MM.1S (cell line): ENCODE results near the gene ANKS1B.

Experiments
- DNase-seq: peaks from one replicate; pipeline ENCODE4 v3.0.0-alpha.2; 2015
- H2AFZ ChIP-seq: fragments of 300-600 bp; sonication (generic); 2 replicates; pipeline ENCODE4 v1.6.0; 2016; ENCODE audit warnings: antibody characterized with exemption, low read length
- H3F3A ChIP-seq: fragments of 300-600 bp; sonication (generic); 2 replicates; pipeline ENCODE4 v1.6.1; 2016; ENCODE audit warnings: mild to moderate bottlenecking, antibody characterized with exemption, low read length, moderate library complexity, mixed read lengths; ENCODE audit not compliant: insufficient read depth
- H3K27ac ChIP-seq: fragments of 300-600 bp; sonication (generic); 2 replicates; pipeline ENCODE4 v1.5.1; 2016; ENCODE audit warnings: mild to moderate bottlenecking, low read length
- H3K27me3 ChIP-seq: fragments of 300-600 bp; sonication (generic); replicated peaks from 2 replicates; pipeline ENCODE4 v1.6.0; 2016; ENCODE audit warnings: low read length; ENCODE audit not compliant: insufficient read depth
- H3K36me3 ChIP-seq: fragments of 300-600 bp; sonication (generic); replicated peaks from 2 replicates; pipeline ENCODE4 v1.6.1; 2016; ENCODE audit warnings: mild to moderate bottlenecking, low read length, mixed read lengths; ENCODE audit not compliant: insufficient read depth
- H3K4me1 ChIP-seq: fragments of 300-600 bp; sonication (generic); 2 replicates; pipeline ENCODE4 v1.6.1; 2016; ENCODE audit warnings: low read length, mixed read lengths
- H3K4me2 ChIP-seq: fragments of 300-600 bp; sonication (generic); 2 replicates; pipeline ENCODE4 v1.6.0; 2016; ENCODE audit warnings: low read depth, low read length
- H3K4me3 ChIP-seq: fragments of 300-600 bp; sonication (generic); 2 replicates; pipeline ENCODE4 v1.5.1; 2016; ENCODE audit warnings: low read length, mixed read lengths
- H3K79me2 ChIP-seq: fragments of 300-600 bp; sonication (generic); 2 replicates; pipeline ENCODE4 v1.6.1; 2016; ENCODE audit warnings: mixed run types, low read length, mixed read lengths
- H3K9ac ChIP-seq: fragments of 300-600 bp; sonication (generic); 2 replicates; pipeline ENCODE4 v1.6.1; 2016; ENCODE audit warnings: low read length, mixed read lengths
- H3K9me2 ChIP-seq: fragments of 300-600 bp; sonication (generic); replicated peaks from 2 replicates; pipeline ENCODE4 v1.6.1; 2016; ENCODE audit warnings: mild to moderate bottlenecking, low read length, mixed read lengths; ENCODE audit not compliant: insufficient read depth
- H3K9me3 ChIP-seq: fragments of 300-600 bp; sonication (generic); replicated peaks from 2 replicates; pipeline ENCODE4 v1.6.1; 2016; ENCODE audit warnings: mild to moderate bottlenecking, low read length, mixed read lengths; ENCODE audit not compliant: insufficient read depth
- H4K20me1 ChIP-seq: fragments of 300-600 bp; sonication (generic); 2 replicates; pipeline ENCODE4 v1.6.1; 2016; ENCODE audit warnings: mild to moderate bottlenecking, low read length, moderate library complexity, mixed read lengths; ENCODE audit not compliant: insufficient read depth
- EZH2 ChIP-seq: fragments of 300-600 bp; sonication (generic); optimal IDR thresholded peaks from 2 replicates; pipeline ENCODE3; 2017; ENCODE audit warnings: low read depth, mild to moderate bottlenecking, antibody characterized with exemption, low read length, mixed read lengths
- EZH2phosphoT487 ChIP-seq: fragments of 300-600 bp; sonication (generic); IDR thresholded peaks from 2 replicates; pipeline ENCODE4 v1.6.1; 2018; ENCODE audit warnings: antibody characterized with exemption, low read length
- TF ChIP-seq, protein P1 (sequence below): fragments of 300-600 bp; sonication (generic); IDR thresholded peaks from 2 replicates; pipeline ENCODE4 v1.5.1; 2016; ENCODE audit warnings: antibody characterized with exemption, low read length, mixed read lengths

ANKS1B gene

DNA sequence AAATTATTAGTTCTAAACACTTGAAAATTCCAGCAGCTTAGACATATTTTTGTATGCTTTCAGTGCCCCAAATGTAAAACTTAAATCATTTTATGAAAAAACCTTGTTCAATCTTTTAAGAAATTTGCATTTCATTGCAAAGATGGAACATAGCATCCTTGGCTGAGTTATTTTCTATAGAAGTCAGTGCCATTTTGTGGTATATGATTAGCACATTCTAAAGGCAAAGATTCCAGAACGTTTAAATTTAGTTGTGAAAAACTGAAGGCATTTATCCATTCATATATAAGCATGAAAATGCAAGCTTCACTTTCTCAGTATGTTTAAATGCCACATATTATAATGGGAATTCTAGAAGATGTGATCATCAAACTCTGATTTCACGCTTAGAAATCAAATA is 1007.5 kb downstream of the ANKS1B start:
- no peak overlapping the region for H3K4me2 ChIP-seq
- peaks cover 3% of the 10 kb centered on the region for H3F3A ChIP-seq
- H2AFZ ChIP-seq: no peak overlapping the region
- no peak for DNase-seq
- H3K9me2 ChIP-seq: no peaks in the 10 kb centered on the region
- peaks cover 35% of the 10 kb centered on the region for H3K4me1 ChIP-seq
- H3K4me3 ChIP-seq: no peak overlapping the region
- H3K9me3 ChIP-seq: no peaks in the 10 kb centered on the region
- H4K20me1 ChIP-seq: no peaks in the 10 kb centered on the region
- no peaks in the 10 kb centered on the region for H3K36me3 ChIP-seq
- H3K27me3 ChIP-seq: no peaks in the 10 kb centered on the region
- TF ChIP-seq, protein P1, sequence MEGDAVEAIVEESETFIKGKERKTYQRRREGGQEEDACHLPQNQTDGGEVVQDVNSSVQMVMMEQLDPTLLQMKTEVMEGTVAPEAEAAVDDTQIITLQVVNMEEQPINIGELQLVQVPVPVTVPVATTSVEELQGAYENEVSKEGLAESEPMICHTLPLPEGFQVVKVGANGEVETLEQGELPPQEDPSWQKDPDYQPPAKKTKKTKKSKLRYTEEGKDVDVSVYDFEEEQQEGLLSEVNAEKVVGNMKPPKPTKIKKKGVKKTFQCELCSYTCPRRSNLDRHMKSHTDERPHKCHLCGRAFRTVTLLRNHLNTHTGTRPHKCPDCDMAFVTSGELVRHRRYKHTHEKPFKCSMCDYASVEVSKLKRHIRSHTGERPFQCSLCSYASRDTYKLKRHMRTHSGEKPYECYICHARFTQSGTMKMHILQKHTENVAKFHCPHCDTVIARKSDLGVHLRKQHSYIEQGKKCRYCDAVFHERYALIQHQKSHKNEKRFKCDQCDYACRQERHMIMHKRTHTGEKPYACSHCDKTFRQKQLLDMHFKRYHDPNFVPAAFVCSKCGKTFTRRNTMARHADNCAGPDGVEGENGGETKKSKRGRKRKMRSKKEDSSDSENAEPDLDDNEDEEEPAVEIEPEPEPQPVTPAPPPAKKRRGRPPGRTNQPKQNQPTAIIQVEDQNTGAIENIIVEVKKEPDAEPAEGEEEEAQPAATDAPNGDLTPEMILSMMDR: no peak
- no peak for TF ChIP-seq EZH2phosphoT487
- no peak for TF ChIP-seq EZH2
- H3K79me2 ChIP-seq: no peaks in the 10 kb centered on the region
- H3K27ac ChIP-seq: no peak overlapping the region
- H3K9ac ChIP-seq: no peak overlapping the region

DNA sequence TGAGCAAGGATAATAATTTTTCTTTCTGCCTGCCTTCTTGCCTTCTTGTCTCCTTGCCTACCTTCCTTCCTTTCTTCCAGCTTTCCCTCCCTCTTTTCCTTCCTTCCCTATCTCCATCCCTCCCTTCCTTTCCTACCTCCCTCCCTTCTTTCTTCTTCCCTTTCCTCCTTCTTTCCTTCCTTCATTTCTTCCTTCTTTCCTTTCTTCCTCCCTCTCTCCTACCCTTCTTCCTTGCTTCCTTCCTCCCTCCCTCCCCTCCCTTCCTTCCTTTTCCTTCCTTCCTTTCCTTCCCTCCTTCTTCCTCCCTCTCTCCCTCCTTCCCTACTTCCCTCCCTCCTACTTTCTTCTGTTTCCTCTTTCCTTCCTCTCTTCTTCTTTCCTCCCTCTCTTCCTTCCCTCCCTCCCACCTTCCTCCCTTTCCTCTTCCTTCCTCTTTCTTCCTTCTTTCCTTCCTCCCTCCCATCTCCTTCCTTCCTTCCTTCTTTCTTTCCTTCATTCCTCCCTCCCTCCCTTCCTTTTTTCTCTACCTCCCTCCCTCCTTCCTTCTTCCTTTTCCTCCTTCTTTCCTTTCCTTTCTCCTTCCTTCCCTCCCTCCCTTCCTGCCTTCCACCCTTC is 1009.9 kb downstream of the ANKS1B start:
- Histone ChIP-seq H3K9me2 (no peaks in the 10 kb centered on the region), H3K4me2 (peak overlapping the region; percentile 13; the same call in 1 of the 2 replicates), H3K27ac (no peak overlapping the region), H4K20me1 (no peaks in the 10 kb centered on the region), H3K27me3 (no peaks in the 10 kb centered on the region), H3K4me1 (peaks cover 27% of the 10 kb centered on the region), H2AFZ (peak overlapping the region; percentile 20; the same call in 1 of the 2 replicates), H3F3A (peaks cover 3% of the 10 kb centered on the region), H3K79me2 (no peaks in the 10 kb centered on the region), H3K36me3 (no peaks in the 10 kb centered on the region), H3K9ac (no peak overlapping the region), H3K9me3 (no peaks in the 10 kb centered on the region), H3K4me3 (no peak overlapping the region)
- TF ChIP-seq EZH2phosphoT487 (no peak), EZH2 (no peak)
- TF ChIP-seq, protein P1: no peak
- DNase-seq: no peak

DNA sequence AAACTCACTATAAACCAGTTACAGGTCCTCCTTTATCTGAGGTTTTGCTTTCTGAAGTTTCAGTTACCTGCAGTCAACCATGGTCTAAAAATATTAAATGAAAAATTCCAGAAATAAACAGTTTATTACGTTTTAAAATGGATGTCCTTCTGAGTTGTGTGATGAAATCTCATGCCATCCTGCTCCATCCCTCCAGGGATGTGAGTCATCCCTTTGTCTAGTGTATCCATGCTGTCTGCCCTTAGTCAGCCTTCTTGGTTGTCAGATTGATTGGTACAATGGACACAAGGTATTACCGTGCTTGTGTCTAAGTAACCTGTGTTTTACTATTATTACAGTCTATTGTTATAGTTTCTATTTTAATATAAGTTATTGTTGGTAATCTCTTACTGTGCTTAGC is 1011.3 kb downstream of the ANKS1B start:
- H3K4me1 ChIP-seq: peaks cover 27% of the 10 kb centered on the region
- no peak overlapping the region for H2AFZ ChIP-seq
- no peaks in the 10 kb centered on the region for H4K20me1 ChIP-seq
- H3K9me3 ChIP-seq: no peaks in the 10 kb centered on the region
- no peak overlapping the region for H3K27ac ChIP-seq
- peak overlapping the region; percentile 23; the same call in 1 of the 2 replicates for H3K4me2 ChIP-seq
- no peak overlapping the region for H3K4me3 ChIP-seq
- no peaks in the 10 kb centered on the region for H3K79me2 ChIP-seq
- no peaks in the 10 kb centered on the region for H3K36me3 ChIP-seq
- TF ChIP-seq EZH2phosphoT487 (no peak), EZH2 (no peak)
- TF ChIP-seq, protein P1: no peak
- H3K9me2 ChIP-seq: no peaks in the 10 kb centered on the region
- no peaks in the 10 kb centered on the region for H3K27me3 ChIP-seq
- peaks cover 3% of the 10 kb centered on the region for H3F3A ChIP-seq
- no peak overlapping the region for H3K9ac ChIP-seq
- DNase-seq: peak; percentile 21
